Psoas muscle (tissue), 8 donors: ENCODE data around the gene KDF1. TPM values are rescaled to one million over a fixed set of nuclear protein-coding genes. Genes with fewer than 3 reads are reported as not detected.

Experiments used
- ATAC-seq, 4 donors: fragments of 200-7000 bp; cut with Tn5 transposase; one replicate each; pipeline ENCODE4 v1.9.1; 2020; ENCODE audit warnings: moderate library complexity in 3 of 4, mild to moderate bottlenecking in 2 of 4
- DNase-seq, 2 donors: peaks; one replicate each; pipeline ENCODE4 v3.0.0-alpha.2; 2020
- H3K27ac ChIP-seq: fragments of 200-600 bp; one replicate; pipeline ENCODE4 v1.8.0; 2022
- H3K27me3 ChIP-seq, 3 donors: fragments of 200-600 bp in 1 of 3; one replicate each; pipeline versions ENCODE4 v1.6.1 to v1.8.0; 2013 to 2022; ENCODE audit warnings: low read length in 2 of 3, mild to moderate bottlenecking in 2 of 3, moderate library complexity in 1 of 3; ENCODE audit not compliant: insufficient read depth in 3 of 3
- H3K36me3 ChIP-seq, 2 donors: fragments of 200-600 bp in 1 of 2; one replicate each; pipeline versions ENCODE4 v1.6.1 to v1.8.0; 2013 to 2022; ENCODE audit warnings: low read depth in 1 of 2, mild to moderate bottlenecking in 1 of 2, moderate library complexity in 1 of 2; ENCODE audit not compliant: insufficient read depth in 1 of 2
- H3K4me1 ChIP-seq: fragments of 200-600 bp; one replicate; pipeline ENCODE4 v1.8.0; 2022
- H3K4me3 ChIP-seq: fragments of 200-600 bp; one replicate; pipeline ENCODE4 v1.8.0; 2022; ENCODE audit warnings: mild to moderate bottlenecking
- H3K9me3 ChIP-seq: fragments of 200-600 bp; one replicate; pipeline ENCODE4 v1.8.0; 2022
- CTCF ChIP-seq: fragments of 200-600 bp; IDR thresholded peaks from one replicate; pipeline ENCODE4 v1.8.0; 2022; ENCODE audit warnings: antibody characterized with exemption
- WGBS, 3 donors: extraction: QIAGEN DNeasy Blood & Tissue Kit; methylation state at CpG; one replicate each; pipeline versions ENCODE4 v1.1.6 to v1.1.7; 2013; 5-methylcytosine and 5-hydroxymethylcytosine counted together
- intact Hi-C, 2 donors: fragments of 100-400 bp; cut with DNase I; formaldehyde crosslinking; loops; one replicate each; pipeline versions ENCODE4 v1.11.0 to v1.14.2; 2022
- polyA plus RNA-seq, 3 donors: library from polyadenylated mRNA; stranded (reverse); fragments of 200-250 nt; gene quantifications; one replicate each; pipeline ENCODE4 v1.2.3, GENCODE V29; 2013
- total RNA-seq, 4 donors: library from RNA; stranded (reverse); fragmentation: NEBNext Ultra II Directional in 2 of 4; extraction: Animal tissue kit (Norgen Biotek cat#: 25700) in 2 of 4; gene quantifications; one replicate each; pipeline versions ENCODE4 v1.2.1 to v1.2.4, GENCODE V29; 2021 to 2023
- donor health status: healthy with polysubstance abuse.
- donor health status: DM: no; HTN: no; CAD: no; lungs with moderate emphysema.
- donor health status: Bipolar disorder and iron deficiency.
- donor health status: healthy.
- donor health status: DM: yes; HTN: yes; CAD: no.
- donor health status: DM: no; HTN: no; CAD: no.
- donor health status: DM: no; HTN: no; CAD: no.
- donor health status: DM: yes; HTN: yes; CAD: no.

KDF1 gene
- total and polyA plus RNA-seq, 7 donors = 0.01 TPM; not detected in 6

GRCh38 chr1:26900815-26901511, 59.3 kb downstream of the KDF1 start:
- peak overlapping the region; percentile 78 for H3K27ac ChIP-seq
- ATAC-seq (peak in 2 of 4 donors; percentile 27 to 29), DNase-seq (no peak)
- peaks cover 6 to 30% of the 10 kb centered on the region in 2 donors for H3K36me3 ChIP-seq
- TF ChIP-seq CTCF = no peak
- peaks cover 18% of the 10 kb centered on the region for H3K4me1 ChIP-seq
- peak overlapping the region; percentile 81 for H3K4me3 ChIP-seq
- WGBS, 3 donors = 64 to 70% (median 64%) methylated on average over 18 of the region's 18 CpGs
- intact Hi-C loops = no loop called here
- H3K9me3 ChIP-seq = no peaks in the 10 kb centered on the region
- H3K27me3 ChIP-seq = no peaks in the 10 kb centered on the region

GRCh38 chr1:26900001-26900814, 60.1 kb downstream of the KDF1 start, which contains the start of gene GPATCH3:
GPATCH3 (minus strand) TSS chr1:26900467; CDS start chr1:26900442, 25 bp downstream.
- H3K4me1 ChIP-seq = peaks cover 21% of the 10 kb centered on the region
- H3K27ac ChIP-seq = peak within 1 kb of the TSS; percentile 78
- 0% methylated on average over 47 to 50 of the region's 50 CpGs for WGBS, 3 donors
- TF ChIP-seq CTCF = no peak
- no peaks in the 10 kb centered on the region for H3K9me3 ChIP-seq
- H3K4me3 ChIP-seq = peak within 1 kb of the TSS; percentile 81
- H3K36me3 ChIP-seq = peaks cover 7 to 37% of the 10 kb centered on the region in 2 donors
- intact Hi-C loops = no loop called here
- H3K27me3 ChIP-seq = no peaks in the 10 kb centered on the region
- DNase-seq (peak; percentile 91 to 96), ATAC-seq (peak; percentile 92 to 99 (median 93))

Other genes starting within 250 kb of the KDF1 start
- 1 to 10 TPM; 4.2 to 7.4 (median 5.5) TPM for gene PIGV, start 172.5 kb downstream of the KDF1 start, total RNA-seq
- gene PIGV, start 172.5 kb downstream of the KDF1 start, polyA plus RNA-seq = 1 to 10 TPM; 2.5 to 5.5 (median 3.4) TPM
- gene ZDHHC18, start 133.8 kb downstream of the KDF1 start, total RNA-seq = 10 to 100 TPM in 3 of 4 donors, 1 to 10 TPM in 1; 9.9 to 16.9 (median 12.5) TPM
- gene ZDHHC18, start 133.8 kb downstream of the KDF1 start, polyA plus RNA-seq = 10 to 100 TPM in 1 of 3 donors, 1 to 10 TPM in 2; 7.7 to 11.3 (median 9.6) TPM
- gene SFN, start 97.3 kb downstream of the KDF1 start, total RNA-seq = 10 to 100 TPM in 1 of 4 donors, under 1 TPM in 3; 0.17 to 26.7 (median 0.55) TPM
- gene SFN, start 97.3 kb downstream of the KDF1 start, polyA plus RNA-seq = under 1 TPM; 0.05 to 0.35 (median 0.21) TPM
- gene GPN2, start 70.2 kb downstream of the KDF1 start, total RNA-seq = 10 to 100 TPM; 18.3 to 35.9 (median 25.6) TPM
- 10 to 100 TPM; 19.2 to 34.0 (median 19.4) TPM for gene GPN2, start 70.2 kb downstream of the KDF1 start, polyA plus RNA-seq
- 10 to 100 TPM; 10.7 to 22.9 (median 12.1) TPM for gene GPATCH3, start 60.0 kb downstream of the KDF1 start, total RNA-seq
- gene GPATCH3, start 60.0 kb downstream of the KDF1 start, polyA plus RNA-seq = 10 to 100 TPM; 13.7 to 31.8 (median 17.8) TPM
- 1 to 10 TPM in 1 of 4 donors, under 1 TPM in 2, not detected in 1; 0.25 to 1.1 (median 0.49) TPM for gene NR0B2, start 46.5 kb downstream of the KDF1 start, total RNA-seq
- gene NR0B2, start 46.5 kb downstream of the KDF1 start, polyA plus RNA-seq = under 1 TPM; 0.06 to 0.21 (median 0.07) TPM
- 10 to 100 TPM; 55.7 to 65.5 (median 62.3) TPM for gene NUDC, start 38.7 kb downstream of the KDF1 start, total RNA-seq
- gene NUDC, start 38.7 kb downstream of the KDF1 start, polyA plus RNA-seq = 100 to 1,000 TPM in 1 of 3 donors, 10 to 100 TPM in 2; 77.7 to 105 (median 89.7) TPM
- 1 to 10 TPM in 3 of 4 donors, under 1 TPM in 1; 0.84 to 3.8 (median 1.4) TPM for gene TRNP1, start 33.2 kb upstream of the KDF1 start, total RNA-seq
- gene TRNP1, start 33.2 kb upstream of the KDF1 start, polyA plus RNA-seq = 1 to 10 TPM; 1.1 to 1.6 (median 1.6) TPM
- gene TENT5B, start 52.4 kb upstream of the KDF1 start, total RNA-seq = 1 to 10 TPM in 3 of 4 donors, under 1 TPM in 1; 0.20 to 2.3 (median 1.7) TPM
- 1 to 10 TPM in 1 of 3 donors, under 1 TPM in 2; 0.70 to 2.5 (median 0.74) TPM for gene TENT5B, start 52.4 kb upstream of the KDF1 start, polyA plus RNA-seq
- gene SLC9A1, start 194.7 kb upstream of the KDF1 start, total RNA-seq = 10 to 100 TPM in 1 of 4 donors, 1 to 10 TPM in 3; 5.2 to 14.3 (median 7.7) TPM
- gene SLC9A1, start 194.7 kb upstream of the KDF1 start, polyA plus RNA-seq = 10 to 100 TPM in 1 of 3 donors, 1 to 10 TPM in 2; 2.3 to 17.0 (median 3.8) TPM